GM21526 (cell line): Measurements from ENCODE around the gene BTBD16.

ENCODE experiments used
- ATAC-seq: cut with Tn5 transposase; IDR thresholded peaks from one replicate; pipeline ENCODE4 v1.9.1; 2021; ENCODE audit warnings: moderate library complexity; ENCODE audit not compliant: unreplicated experiment, low FRiP score

Gene BTBD16

GRCh38 chr10:122338609-122339441 is 67.7 kb downstream of the BTBD16 start:
- no peak for ATAC-seq

- ATAC-seq, result no peak
These were observed 70.2 kb downstream of the BTBD16 start for GRCh38 chr10:122341141-122341810.

GRCh38 chr10:122342293-122343134 is 71.4 kb downstream of the BTBD16 start:
- no peak for ATAC-seq

- no peak for ATAC-seq
These were observed 72.2 kb downstream of the BTBD16 start for GRCh38 chr10:122343135-122343800.

DNA sequence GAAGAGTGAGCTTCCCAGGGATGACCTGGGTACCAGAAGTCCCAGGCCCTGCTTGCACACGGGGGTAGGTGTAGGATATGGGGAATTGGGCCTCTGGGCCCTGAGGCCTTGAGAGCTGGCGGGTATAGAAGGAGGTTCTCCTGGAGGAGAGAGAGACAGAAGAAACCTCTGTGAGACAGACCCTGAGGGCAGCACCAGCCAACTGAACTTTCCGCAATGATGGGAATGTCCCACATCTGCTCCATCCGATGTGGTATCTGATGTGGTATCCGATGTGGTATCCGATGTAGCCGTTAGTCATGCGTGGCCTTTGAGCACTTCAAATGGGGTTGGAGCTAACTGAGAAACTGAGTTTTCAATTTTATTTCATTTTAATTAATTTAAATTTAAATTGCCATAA is 72.8 kb downstream of the BTBD16 start:
- ATAC-seq, result no peak

GRCh38 chr10:122344741-122345258 is 73.7 kb downstream of the BTBD16 start:
- ATAC-seq, result no peak

GRCh38 chr10:122346326-122346950 is 75.3 kb downstream of the BTBD16 start:
- no peak for ATAC-seq

DNA sequence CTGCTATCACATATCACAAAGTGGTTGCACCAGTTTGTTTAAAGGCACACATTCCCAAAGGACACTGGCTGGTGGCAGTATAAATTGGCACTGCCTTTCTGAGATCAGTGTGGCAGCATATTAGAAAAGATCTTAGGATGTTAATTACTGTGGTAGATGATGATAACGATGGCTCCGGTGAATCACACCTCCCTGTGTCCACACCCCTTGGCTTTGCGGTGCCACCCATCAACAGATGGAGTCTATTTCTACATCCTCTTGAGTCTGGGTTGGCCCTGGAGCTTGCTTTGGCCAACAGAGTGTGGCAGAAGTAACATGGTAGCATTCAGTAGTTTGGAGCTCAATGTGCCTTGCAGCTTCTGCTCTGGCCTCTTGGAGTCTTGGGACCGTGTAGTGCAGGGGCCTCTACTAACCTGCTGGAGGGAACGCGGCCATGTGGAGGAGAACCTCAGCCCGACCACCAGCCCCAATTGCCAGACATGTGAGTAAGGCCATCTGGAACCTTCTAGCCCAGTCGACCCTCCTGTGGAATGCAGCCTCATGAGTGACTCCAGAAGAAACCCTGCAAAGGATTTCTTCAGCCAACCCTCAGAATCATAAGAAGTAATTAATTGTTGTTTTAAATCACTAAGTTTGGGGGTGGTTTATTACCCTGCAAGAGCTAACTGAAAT is 76.2 kb downstream of the BTBD16 start:
- ATAC-seq, result no peak

DNA sequence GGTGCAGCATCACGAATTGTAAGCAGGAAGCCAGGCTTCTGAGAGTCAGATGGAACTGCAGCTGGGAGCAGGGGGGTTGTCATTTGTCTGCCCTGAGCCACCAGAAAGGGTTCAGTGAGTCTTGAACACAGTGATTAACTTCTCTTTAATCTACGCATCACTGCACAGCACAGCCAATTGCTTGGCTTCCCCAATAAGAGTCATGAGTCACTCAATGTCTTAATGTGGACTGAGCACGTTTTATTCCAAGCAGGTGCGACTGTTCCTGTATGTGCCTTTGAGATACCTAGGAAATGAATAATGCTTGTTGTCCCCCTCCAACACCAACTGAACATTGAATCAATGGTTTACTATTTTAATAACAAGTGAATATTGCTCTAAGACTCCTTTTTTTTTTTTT is 77.4 kb downstream of the BTBD16 start:
- ATAC-seq, result no peak

DNA sequence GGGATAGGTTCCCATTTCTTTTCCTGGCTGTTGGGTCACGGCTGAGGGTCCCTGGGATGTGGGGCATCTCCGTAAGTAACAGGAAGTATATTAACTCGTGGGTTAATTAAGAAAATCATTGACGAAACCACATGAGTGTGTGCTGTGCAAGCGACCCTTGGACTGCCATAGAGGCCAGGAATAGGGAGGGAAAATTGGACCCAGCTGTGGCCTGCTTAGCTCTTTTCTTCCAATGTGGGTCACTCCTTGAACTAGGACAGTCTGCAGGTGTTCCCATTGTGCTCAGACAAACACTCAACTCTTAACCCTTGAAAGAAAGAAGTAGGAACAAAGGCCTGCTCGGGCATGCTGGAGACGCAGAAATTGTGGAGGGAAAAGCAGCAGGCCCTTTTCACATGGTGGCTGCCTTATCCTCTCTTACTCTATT is 77.9 kb downstream of the BTBD16 start:
- no peak for ATAC-seq

GRCh38 chr10:122349758-122350369 is 78.8 kb downstream of the BTBD16 start:
- ATAC-seq, result no peak

DNA sequence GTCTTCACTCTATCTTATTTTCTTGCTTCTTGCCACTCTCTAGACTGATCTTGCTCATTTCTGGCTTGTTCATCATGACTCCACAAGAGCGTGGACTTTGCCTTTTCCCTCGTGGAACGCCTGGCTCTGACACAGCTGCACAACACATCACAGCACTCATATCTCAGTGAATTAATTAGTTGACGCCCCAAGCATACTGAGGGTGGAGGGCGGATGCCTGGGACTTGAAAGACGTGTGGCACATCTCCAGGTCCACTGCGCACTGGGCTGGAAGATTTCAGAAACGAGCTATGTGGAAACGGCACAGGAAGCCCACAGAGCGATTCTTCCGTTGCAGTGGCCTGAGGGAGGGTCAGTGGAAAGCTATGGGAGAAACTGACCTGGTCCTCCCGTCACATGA is 79.8 kb downstream of the BTBD16 start:
- ATAC-seq, result no peak

DNA sequence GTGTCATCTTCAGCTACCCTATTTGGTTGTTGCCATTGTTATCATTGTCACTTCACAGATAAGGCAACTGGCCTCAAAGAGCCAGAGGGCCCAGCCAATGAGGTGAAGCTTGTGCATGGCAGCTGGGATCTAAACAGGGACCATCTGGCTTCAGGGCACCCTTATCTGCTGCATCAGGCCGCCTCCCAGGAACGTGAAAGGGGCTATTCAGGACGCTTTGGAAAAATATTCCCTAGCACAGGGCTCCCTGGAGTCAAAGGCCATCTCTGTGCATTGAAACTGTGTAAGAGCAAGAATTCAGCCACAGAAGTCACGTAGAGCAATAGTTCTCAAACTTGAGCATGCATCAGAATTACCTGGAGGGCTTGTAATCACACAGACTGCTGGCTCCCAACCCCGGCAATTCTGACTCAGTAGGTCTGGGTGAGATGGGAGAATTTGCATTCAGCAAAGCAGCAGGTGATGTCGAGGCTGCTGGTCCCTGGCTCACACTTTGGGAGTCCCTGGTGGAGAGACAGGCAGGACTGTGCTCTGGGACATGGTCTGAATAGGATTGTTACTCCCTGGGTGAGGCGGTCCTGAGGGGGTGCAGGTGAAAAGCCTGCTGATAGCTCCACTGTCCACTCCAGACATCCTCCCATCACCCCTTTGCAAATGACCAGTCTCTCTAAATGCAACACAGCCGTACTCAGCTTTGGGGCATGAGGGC is 81.9 kb downstream of the BTBD16 start:
- ATAC-seq, result no peak

- ATAC-seq, result no peak
These were observed 83.3 kb downstream of the BTBD16 start for GRCh38 chr10:122354383-122354782.

- no peak for ATAC-seq
These were observed 86.6 kb downstream of the BTBD16 start for GRCh38 chr10:122357685-122358084.

DNA sequence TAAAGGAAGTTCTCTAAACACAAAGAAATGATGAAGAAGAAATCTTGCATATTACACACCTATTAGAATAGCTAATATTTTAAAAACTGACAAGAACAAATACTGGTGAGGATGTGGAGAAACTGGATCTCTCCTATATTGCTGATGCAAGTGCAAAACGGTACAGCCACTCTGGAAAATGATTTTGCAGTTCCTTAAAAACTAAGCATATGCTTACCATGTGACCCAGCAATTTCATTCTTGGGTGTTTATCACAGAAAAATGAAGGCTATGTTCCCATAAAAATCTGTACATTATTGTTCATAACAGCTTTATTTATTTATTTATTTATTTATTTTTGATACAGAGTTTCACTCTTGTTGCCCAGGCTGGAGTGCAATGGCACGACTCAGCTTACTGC is 88.5 kb downstream of the BTBD16 start:
- no peak for ATAC-seq

DNA sequence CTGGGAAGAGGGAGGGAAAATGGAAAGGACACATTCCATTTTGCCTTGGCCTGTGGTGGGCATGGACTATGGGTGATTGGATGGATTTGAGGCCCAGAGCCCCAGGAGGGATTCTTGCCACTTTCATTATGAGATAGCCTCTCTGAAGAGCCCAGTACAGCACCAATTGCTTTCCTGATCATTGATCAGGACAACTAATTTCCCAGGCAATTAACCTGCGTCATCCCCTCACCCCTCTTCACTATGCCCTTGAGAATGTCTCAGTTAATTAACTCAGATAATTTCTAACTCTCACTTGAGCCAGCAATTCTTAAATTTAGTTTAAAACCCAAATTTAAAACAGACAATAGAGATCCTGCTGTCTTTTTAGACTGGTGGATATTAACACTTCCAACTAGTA is 90.0 kb downstream of the BTBD16 start:
- ATAC-seq, result no peak

DNA sequence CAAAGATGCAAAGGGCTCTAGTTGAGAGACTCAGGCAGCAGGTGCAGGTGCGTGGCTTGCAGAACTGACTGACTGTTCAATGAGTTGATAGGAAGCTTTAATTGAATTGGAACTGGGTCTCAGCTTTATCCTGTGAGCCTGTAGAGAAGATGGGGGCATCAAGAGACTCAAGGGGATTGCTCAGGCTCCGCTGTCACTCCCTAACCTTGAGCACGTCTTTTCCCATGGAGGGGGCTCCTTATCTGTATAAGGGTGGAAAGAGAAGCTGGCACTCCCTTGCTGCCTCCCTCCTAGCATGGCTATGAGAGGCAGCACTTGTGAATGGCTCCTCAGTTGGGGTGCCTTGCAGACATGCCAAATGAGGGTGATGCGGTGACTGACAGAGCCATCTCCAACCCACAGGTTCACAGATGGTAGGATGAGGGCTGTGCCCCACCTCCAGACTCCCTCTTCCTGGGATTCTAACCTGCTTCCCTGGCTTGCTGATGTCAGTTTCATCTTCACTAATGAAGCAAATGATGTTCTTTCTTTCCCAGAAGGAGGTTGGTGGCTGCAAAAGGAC is 91.0 kb downstream of the BTBD16 start:
- ATAC-seq, result no peak
